SH-SY5Y (cell line): ENCODE results near the gene CAMK2D.

Source experiments
- GATA2 ChIP-seq: IDR thresholded peaks from 2 replicates; pipeline ENCODE4 v1.6.1; 2011; ENCODE audit warnings: mild to moderate bottlenecking, low read depth, low read length
- GATA3 ChIP-seq: IDR thresholded peaks from 2 replicates; pipeline ENCODE4 v1.6.1; 2011; ENCODE audit warnings: low read depth, mild to moderate bottlenecking, low read length, moderate library complexity

GRCh38 chr4:113438596-113438995 lies 322.9 kb downstream of the CAMK2D start:
- no peak for TF ChIP-seq GATA2
- no peak for TF ChIP-seq GATA3
